PC-3 (cell line): ENCODE data around the gene CEP112. TPM values are rescaled to one million over a fixed set of nuclear protein-coding genes. Genes with fewer than 3 reads are reported as not detected.

Experiments used
- ATAC-seq: fragments of 200-7000 bp; cut with Tn5 transposase; 2 replicates; pipeline ENCODE4 v1.9.1; 2020; ENCODE audit warnings: mild to moderate bottlenecking, moderate library complexity
- BruUV-seq: library from RNA; stranded (reverse); fragments of 400-500 nt; replicated peaks from 2 replicates; lab custom pipeline; 2021; lab: Mats Ljungman, UMichigan
- CTCF ChIA-PET: fragments of 300-600 bp; sonication (Branson Sonifier 250); formaldehyde crosslinking; loops from one replicate; lab custom pipeline; 2022; ENCODE audit warnings: antibody characterized with exemption; lab: Charles Lee
- POLR2A ChIA-PET: fragments of 300-600 bp; sonication (Branson Sonifier 250); formaldehyde crosslinking; loops from one replicate; lab custom pipeline; 2022; ENCODE audit warnings: antibody characterized with exemption; ENCODE audit not compliant: unreplicated experiment; lab: Charles Lee
- DNase-seq: peaks from one replicate; pipeline ENCODE4 v3.0.0-alpha.2; 2015
- H2AFZ ChIP-seq: fragments of 300-600 bp; sonication (generic); 2 replicates; pipeline ENCODE4 v1.6.0; 2016; ENCODE audit warnings: antibody characterized with exemption, low read length
- H3F3A ChIP-seq: fragments of 300-600 bp; sonication (generic); one replicate; pipeline ENCODE4 v1.6.0; 2017; ENCODE audit warnings: antibody characterized with exemption, low read length, control low read depth, mild to moderate bottlenecking; ENCODE audit not compliant: unreplicated experiment
- H3K27ac ChIP-seq: fragments of 300-600 bp; sonication (generic); 2 replicates; pipeline ENCODE4 v1.5.1; 2016; ENCODE audit warnings: mild to moderate bottlenecking, low read length
- H3K27me3 ChIP-seq: fragments of 300-600 bp; sonication (generic); 2 replicates; pipeline ENCODE4 v1.6.1; 2016; ENCODE audit warnings: low read length, mixed read lengths
- H3K36me3 ChIP-seq: fragments of 300-600 bp; sonication (generic); 2 replicates; pipeline ENCODE4 v1.6.1; 2016; ENCODE audit warnings: low read depth, mixed run types, low read length, mixed read lengths
- H3K4me1 ChIP-seq: fragments of 300-600 bp; sonication (generic); 2 replicates; pipeline ENCODE4 v1.5.1; 2016; ENCODE audit warnings: low read length; ENCODE audit not compliant: insufficient read depth
- H3K4me2 ChIP-seq: fragments of 300-600 bp; sonication (generic); 2 replicates; pipeline ENCODE4 v1.6.0; 2016; ENCODE audit warnings: low read length
- H3K4me3 ChIP-seq: fragments of 300-600 bp; sonication (generic); 2 replicates; pipeline ENCODE4 v1.5.1; 2016; ENCODE audit warnings: mild to moderate bottlenecking, low read length, mixed read lengths
- H3K79me2 ChIP-seq: fragments of 300-600 bp; sonication (generic); 2 replicates; pipeline ENCODE4 v1.6.1; 2017; ENCODE audit warnings: low read length, mixed read lengths
- H3K9ac ChIP-seq: fragments of 300-600 bp; sonication (generic); 2 replicates; pipeline ENCODE4 v1.6.0; 2016; ENCODE audit warnings: mild to moderate bottlenecking, low read length
- H3K9me2 ChIP-seq: fragments of 300-600 bp; sonication (generic); replicated peaks from 2 replicates; pipeline ENCODE4 v1.6.1; 2016; ENCODE audit warnings: mixed run types, low read length, mixed read lengths
- H3K9me3 ChIP-seq: fragments of 300-600 bp; sonication (generic); 2 replicates; pipeline ENCODE4 v1.6.1; 2016; ENCODE audit warnings: low read length, mixed read lengths
- H4K20me1 ChIP-seq: fragments of 300-600 bp; sonication (generic); 2 replicates; pipeline ENCODE4 v1.6.1; 2016; ENCODE audit warnings: low read length, mixed read lengths
- EZH2 ChIP-seq: fragments of 300-600 bp; sonication (generic); IDR thresholded peaks from one replicate; pipeline ENCODE4 v1.6.1; 2017; ENCODE audit warnings: antibody characterized with exemption, mild to moderate bottlenecking, low read length; ENCODE audit not compliant: unreplicated experiment
- EZH2phosphoT487 ChIP-seq: fragments of 300-600 bp; sonication (generic); IDR thresholded peaks from 2 replicates; pipeline ENCODE4 v1.6.1; 2018; ENCODE audit warnings: mild to moderate bottlenecking, antibody characterized with exemption, low read length, borderline replicate concordance
- intact Hi-C: fragments of 100-400 bp; cut with micrococcal nuclease; formaldehyde crosslinking; loops from 2 replicates; pipeline ENCODE4 v1.9.0; 2023
- total RNA-seq: library from RNA; depleted of rRNA; stranded (reverse); fragments of >200 nt; gene quantifications from 2 replicates; pipeline ENCODE4 v1.2.3, GENCODE V29; 2014
- TF ChIP-seq, protein P1 (sequence below): fragments of 300-600 bp; sonication (generic); conservative IDR thresholded peaks from 2 replicates; pipeline ENCODE4 v1.5.1; 2017; ENCODE audit warnings: antibody characterized with exemption, low read depth, mild to moderate bottlenecking, low read length

The CEP112 gene
- total RNA-seq, 1 experiment from 2014 or later: 6.5 TPM

GRCh38 chr17:65704731-65705130 is 487.2 kb downstream of the CEP112 start:
- ATAC-seq: no peak
- H3K4me3 ChIP-seq: no peak overlapping the region
- no peaks in the 10 kb centered on the region for H3K36me3 ChIP-seq
- no peaks in the 10 kb centered on the region for H3K9me2 ChIP-seq
- TF ChIP-seq EZH2phosphoT487 (no peak), EZH2 (no peak)
- TF ChIP-seq, protein P1, sequence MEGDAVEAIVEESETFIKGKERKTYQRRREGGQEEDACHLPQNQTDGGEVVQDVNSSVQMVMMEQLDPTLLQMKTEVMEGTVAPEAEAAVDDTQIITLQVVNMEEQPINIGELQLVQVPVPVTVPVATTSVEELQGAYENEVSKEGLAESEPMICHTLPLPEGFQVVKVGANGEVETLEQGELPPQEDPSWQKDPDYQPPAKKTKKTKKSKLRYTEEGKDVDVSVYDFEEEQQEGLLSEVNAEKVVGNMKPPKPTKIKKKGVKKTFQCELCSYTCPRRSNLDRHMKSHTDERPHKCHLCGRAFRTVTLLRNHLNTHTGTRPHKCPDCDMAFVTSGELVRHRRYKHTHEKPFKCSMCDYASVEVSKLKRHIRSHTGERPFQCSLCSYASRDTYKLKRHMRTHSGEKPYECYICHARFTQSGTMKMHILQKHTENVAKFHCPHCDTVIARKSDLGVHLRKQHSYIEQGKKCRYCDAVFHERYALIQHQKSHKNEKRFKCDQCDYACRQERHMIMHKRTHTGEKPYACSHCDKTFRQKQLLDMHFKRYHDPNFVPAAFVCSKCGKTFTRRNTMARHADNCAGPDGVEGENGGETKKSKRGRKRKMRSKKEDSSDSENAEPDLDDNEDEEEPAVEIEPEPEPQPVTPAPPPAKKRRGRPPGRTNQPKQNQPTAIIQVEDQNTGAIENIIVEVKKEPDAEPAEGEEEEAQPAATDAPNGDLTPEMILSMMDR: no peak
- H3K9me3 ChIP-seq: no peaks in the 10 kb centered on the region
- intact Hi-C loops: no loop called here
- ChIA-PET CTCF (no interaction called here), POLR2A (no interaction called here)
- H3F3A ChIP-seq: no peaks in the 10 kb centered on the region
- DNase-seq: no peak
- no peaks in the 10 kb centered on the region for H3K27me3 ChIP-seq
- no peaks in the 10 kb centered on the region for H3K79me2 ChIP-seq
- BruUV-seq: no TSS peak
- no peak overlapping the region for H2AFZ ChIP-seq
- H3K4me2 ChIP-seq: no peak overlapping the region
- H4K20me1 ChIP-seq: no peaks in the 10 kb centered on the region
- H3K27ac ChIP-seq: no peak overlapping the region
- no peaks in the 10 kb centered on the region for H3K4me1 ChIP-seq
- H3K9ac ChIP-seq: no peak overlapping the region

DNA sequence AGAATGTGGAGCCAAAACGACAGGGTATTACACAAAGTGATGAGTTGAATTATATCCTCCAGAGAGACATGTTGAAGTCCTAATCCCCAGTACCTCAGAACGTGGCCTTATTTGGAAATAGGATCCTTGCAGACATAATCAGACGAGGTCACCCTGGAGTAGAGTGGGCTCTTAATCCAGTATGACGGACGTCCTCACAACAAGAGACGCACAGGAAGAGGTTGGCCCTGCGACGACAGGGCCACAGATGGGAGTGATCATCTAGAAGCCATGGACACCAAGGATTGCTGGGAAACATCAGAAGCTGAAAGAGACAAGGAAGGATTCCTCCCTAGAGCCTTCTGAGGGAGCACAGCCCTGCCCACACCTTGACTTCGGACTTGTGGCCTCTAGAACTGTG is 488.0 kb downstream of the CEP112 start:
- CTCF ChIA-PET: no interaction called here
- Histone ChIP-seq H3K27me3 (no peaks in the 10 kb centered on the region), H4K20me1 (no peaks in the 10 kb centered on the region), H3F3A (no peaks in the 10 kb centered on the region), H3K79me2 (no peaks in the 10 kb centered on the region), H2AFZ (no peak overlapping the region), H3K9me3 (no peaks in the 10 kb centered on the region), H3K9me2 (no peaks in the 10 kb centered on the region), H3K4me1 (no peaks in the 10 kb centered on the region), H3K36me3 (no peaks in the 10 kb centered on the region), H3K9ac (no peak overlapping the region), H3K4me3 (no peak overlapping the region), H3K27ac (no peak overlapping the region), H3K4me2 (no peak overlapping the region)
- POLR2A ChIA-PET: no interaction called here
- BruUV-seq: no TSS peak
- TF ChIP-seq EZH2phosphoT487 (no peak), EZH2 (no peak)
- TF ChIP-seq, protein P1: no peak
- DNase-seq: no peak
- no peak for ATAC-seq
- intact Hi-C loops: no loop called here

DNA sequence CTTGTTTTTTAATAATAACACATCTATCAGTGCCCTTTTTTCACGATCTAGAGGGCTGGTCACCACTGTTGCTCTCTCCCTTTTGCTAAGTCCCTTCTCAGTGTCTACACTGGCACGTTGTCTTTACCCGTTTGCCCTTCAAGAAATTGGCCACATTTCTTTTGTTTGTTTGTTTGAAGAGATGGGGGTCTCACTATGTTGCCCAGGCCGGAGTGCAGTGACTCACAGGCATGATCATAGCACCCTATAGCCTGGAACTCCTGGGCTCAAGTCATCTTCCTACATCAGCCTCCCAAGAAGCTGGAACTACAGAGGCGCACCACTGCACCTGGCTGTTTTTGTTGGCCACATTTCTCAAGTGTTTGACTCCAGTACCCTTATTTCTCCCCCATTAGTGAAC is 492.5 kb downstream of the CEP112 start:
- no peak overlapping the region for H2AFZ ChIP-seq
- H4K20me1 ChIP-seq: no peaks in the 10 kb centered on the region
- no peak overlapping the region for H3K4me3 ChIP-seq
- no peaks in the 10 kb centered on the region for H3K79me2 ChIP-seq
- no peaks in the 10 kb centered on the region for H3K27me3 ChIP-seq
- intact Hi-C loops: loop anchor here (5.0 kb wide), 1 partner anchor 137 kb away; the partner anchor contains the start of gene AXIN2
- no peak overlapping the region for H3K9ac ChIP-seq
- ATAC-seq (no peak), DNase-seq (no peak)
- TF ChIP-seq EZH2 (no peak), EZH2phosphoT487 (no peak)
- TF ChIP-seq, protein P1: no peak
- H3K27ac ChIP-seq: no peak overlapping the region
- no peaks in the 10 kb centered on the region for H3F3A ChIP-seq
- CTCF ChIA-PET: no interaction called here
- BruUV-seq: no TSS peak
- POLR2A ChIA-PET: no interaction called here
- H3K9me2 ChIP-seq: no peaks in the 10 kb centered on the region
- peaks cover 30% of the 10 kb centered on the region for H3K4me1 ChIP-seq
- H3K36me3 ChIP-seq: no peaks in the 10 kb centered on the region
- H3K4me2 ChIP-seq: no peak overlapping the region
- no peaks in the 10 kb centered on the region for H3K9me3 ChIP-seq
